Smooth muscle cell (in vitro differentiated cells): ENCODE data around the gene PCSK7. TPM values are rescaled to one million over a fixed set of nuclear protein-coding genes. Genes with fewer than 3 reads are reported as not detected.
A peak's percentile ranks its signal among the peaks of the same experiment; 100 is the strongest.

Experiments used
- DNase-seq: peaks from one replicate; lab custom pipeline; 2025; ENCODE audit not compliant: unreplicated experiment; lab: John Stamatoyannopoulos, UW
- H2AFZ ChIP-seq: fragments of 200-600 bp; sonication (generic); 2 replicates; pipeline ENCODE4 v1.6.0; 2016; ENCODE audit warnings: antibody characterized with exemption, low read depth, mild to moderate bottlenecking
- H3F3A ChIP-seq: fragments of 200-600 bp; sonication (generic); 2 replicates; pipeline ENCODE4 v1.6.0; 2017; ENCODE audit warnings: antibody characterized with exemption, low read depth
- H3K27ac ChIP-seq: fragments of 200-600 bp; sonication (generic); 2 replicates; pipeline ENCODE4 v1.5.1; 2016; ENCODE audit warnings: low read depth, mild to moderate bottlenecking
- H3K27me3 ChIP-seq: fragments of 200-600 bp; sonication (generic); 2 replicates; pipeline ENCODE4 v1.6.1; 2016; ENCODE audit warnings: low read depth, mild to moderate bottlenecking
- H3K36me3 ChIP-seq: fragments of 200-600 bp; sonication (generic); 2 replicates; pipeline ENCODE4 v1.5.1; 2016; ENCODE audit warnings: low read depth
- H3K4me1 ChIP-seq: fragments of 200-600 bp; sonication (generic); 2 replicates; pipeline ENCODE4 v1.5.1; 2016; ENCODE audit warnings: low read depth
- H3K4me2 ChIP-seq: fragments of 200-600 bp; sonication (generic); 2 replicates; pipeline ENCODE4 v1.6.0; 2016; ENCODE audit warnings: mild to moderate bottlenecking
- H3K4me3 ChIP-seq: fragments of 200-600 bp; sonication (generic); 2 replicates; pipeline ENCODE4 v1.5.1; 2016; ENCODE audit warnings: mild to moderate bottlenecking
- H3K79me2 ChIP-seq: fragments of 200-600 bp; sonication (generic); 2 replicates; pipeline ENCODE4 v1.6.0; 2016; ENCODE audit warnings: low read depth, mild to moderate bottlenecking
- H3K9ac ChIP-seq: fragments of 200-600 bp; sonication (generic); 2 replicates; pipeline ENCODE4 v1.6.0; 2016; ENCODE audit warnings: low read depth
- H3K9me3 ChIP-seq: fragments of 200-600 bp; sonication (generic); replicated peaks from 2 replicates; pipeline ENCODE4 v1.5.1; 2016; ENCODE audit warnings: low read depth
- H4K20me1 ChIP-seq: fragments of 200-600 bp; sonication (generic); 2 replicates; pipeline ENCODE4 v1.6.0; 2016; ENCODE audit warnings: low read depth
- WGBS: methylation state at CpG from one replicate; pipeline ENCODE4 v1.1.7; 2016; ENCODE audit warnings: low lambda C conversion rate; 5-methylcytosine and 5-hydroxymethylcytosine counted together
- polyA plus RNA-seq: library from polyadenylated mRNA; unstranded; fragments of >200 nt; fragmentation: Nextera tagmentation; extraction: Ambion mirVana; gene quantifications from 2 replicates; pipeline ENCODE4 v1.2.1, GENCODE V29; 2016
- total RNA-seq: library from RNA; depleted of rRNA; stranded (reverse); fragments of >200 nt; gene quantifications from 2 replicates; pipeline ENCODE4 v1.2.3, GENCODE V29; 2014
- TF ChIP-seq, protein P1 (sequence below): fragments of 200-600 bp; sonication (generic); IDR thresholded peaks from 2 replicates; pipeline ENCODE4 v1.5.1; 2017; ENCODE audit warnings: borderline replicate concordance, mild to moderate bottlenecking, antibody characterized with exemption; ENCODE audit not compliant: insufficient read depth, poor library complexity, severe bottlenecking

Gene PCSK7
- total and polyA plus RNA-seq, 2 experiments from 2014 or later = 20.8 to 23.5 TPM

DNA sequence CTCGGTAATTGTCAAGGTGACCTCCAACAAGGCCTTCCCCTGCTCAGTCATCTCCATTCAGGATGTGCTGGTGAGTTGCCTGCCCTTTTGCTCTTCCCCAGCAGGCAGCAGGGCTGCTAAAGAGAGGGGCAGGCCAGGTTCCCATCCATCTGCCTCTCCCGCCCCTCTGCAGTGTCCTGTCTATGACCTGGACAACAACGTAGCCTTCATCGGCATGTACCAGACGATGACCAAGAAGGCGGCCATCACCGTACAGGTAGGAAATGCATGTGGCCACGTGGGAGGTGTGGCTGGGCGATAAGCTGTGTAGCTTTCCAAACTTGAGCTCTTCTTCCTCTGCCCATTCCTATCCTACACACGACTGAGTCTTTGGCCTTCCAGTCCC is 49.3 kb downstream of the PCSK7 start:
- Histone ChIP-seq H4K20me1 (no peaks in the 10 kb centered on the region), H3F3A (peaks cover 3% of the 10 kb centered on the region), H2AFZ (no peak overlapping the region), H3K9ac (no peak overlapping the region), H3K27me3 (no peaks in the 10 kb centered on the region), H3K27ac (no peak overlapping the region), H3K79me2 (peaks cover 4% of the 10 kb centered on the region), H3K36me3 (no peaks in the 10 kb centered on the region), H3K4me1 (peaks cover 13% of the 10 kb centered on the region), H3K9me3 (no peaks in the 10 kb centered on the region), H3K4me2 (no peak overlapping the region), H3K4me3 (no peak overlapping the region)
- DNase-seq = no peak
- TF ChIP-seq, protein P1, sequence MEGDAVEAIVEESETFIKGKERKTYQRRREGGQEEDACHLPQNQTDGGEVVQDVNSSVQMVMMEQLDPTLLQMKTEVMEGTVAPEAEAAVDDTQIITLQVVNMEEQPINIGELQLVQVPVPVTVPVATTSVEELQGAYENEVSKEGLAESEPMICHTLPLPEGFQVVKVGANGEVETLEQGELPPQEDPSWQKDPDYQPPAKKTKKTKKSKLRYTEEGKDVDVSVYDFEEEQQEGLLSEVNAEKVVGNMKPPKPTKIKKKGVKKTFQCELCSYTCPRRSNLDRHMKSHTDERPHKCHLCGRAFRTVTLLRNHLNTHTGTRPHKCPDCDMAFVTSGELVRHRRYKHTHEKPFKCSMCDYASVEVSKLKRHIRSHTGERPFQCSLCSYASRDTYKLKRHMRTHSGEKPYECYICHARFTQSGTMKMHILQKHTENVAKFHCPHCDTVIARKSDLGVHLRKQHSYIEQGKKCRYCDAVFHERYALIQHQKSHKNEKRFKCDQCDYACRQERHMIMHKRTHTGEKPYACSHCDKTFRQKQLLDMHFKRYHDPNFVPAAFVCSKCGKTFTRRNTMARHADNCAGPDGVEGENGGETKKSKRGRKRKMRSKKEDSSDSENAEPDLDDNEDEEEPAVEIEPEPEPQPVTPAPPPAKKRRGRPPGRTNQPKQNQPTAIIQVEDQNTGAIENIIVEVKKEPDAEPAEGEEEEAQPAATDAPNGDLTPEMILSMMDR = no peak
- 94% methylated on average over 10 of the region's 10 CpGs for WGBS

DNA sequence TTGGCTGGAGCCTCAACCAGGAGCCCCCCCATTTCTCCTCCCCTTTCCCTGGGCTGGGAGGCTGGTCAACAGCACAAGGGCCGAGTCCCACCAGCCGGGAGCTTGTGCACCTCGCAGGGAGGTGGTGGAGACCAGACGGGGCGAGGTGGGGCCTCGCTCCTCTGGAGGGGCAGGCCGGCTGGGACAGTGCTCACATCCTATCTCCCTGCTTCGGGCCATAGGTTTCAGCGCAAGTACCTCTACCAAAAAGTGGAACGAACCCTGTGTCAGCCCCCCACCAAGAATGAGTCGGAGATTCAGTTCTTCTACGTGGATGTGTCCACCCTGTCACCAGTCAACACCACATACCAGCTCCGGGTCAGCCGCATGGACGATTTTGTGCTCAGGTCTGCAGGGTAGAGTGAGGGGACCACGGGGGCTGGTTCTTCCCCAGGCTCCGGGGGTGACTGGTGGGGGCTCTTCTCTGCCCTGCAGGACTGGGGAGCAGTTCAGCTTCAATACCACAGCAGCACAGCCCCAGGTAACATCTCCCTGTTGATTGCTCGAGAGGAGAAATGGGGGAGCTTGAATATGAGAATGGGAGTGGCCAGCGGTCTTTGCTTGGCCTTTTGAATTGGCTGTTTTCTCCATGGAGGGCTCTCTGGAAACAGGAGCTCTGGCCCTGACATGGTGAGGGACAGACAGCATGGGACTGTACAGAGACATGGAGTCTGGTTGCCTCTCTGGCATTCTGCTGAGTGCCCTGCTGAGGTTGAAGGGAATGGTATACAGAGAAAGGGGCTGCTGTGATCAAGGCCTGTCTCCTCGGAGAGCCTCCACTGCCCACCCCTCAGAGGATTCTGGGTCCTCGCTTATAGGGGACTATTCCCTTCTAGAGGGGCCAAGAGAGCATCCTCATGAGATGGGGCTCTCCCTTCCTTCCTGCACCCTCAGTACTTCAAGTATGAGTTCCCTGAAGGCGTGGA is 50.0 kb downstream of the PCSK7 start:
- WGBS = 98% methylated on average over 22 of the region's 22 CpGs
- no peak overlapping the region for H2AFZ ChIP-seq
- H3K4me3 ChIP-seq = no peak overlapping the region
- no peak overlapping the region for H3K27ac ChIP-seq
- no peak overlapping the region for H3K4me2 ChIP-seq
- H3K9me3 ChIP-seq = no peaks in the 10 kb centered on the region
- peaks cover 4% of the 10 kb centered on the region for H3K79me2 ChIP-seq
- H4K20me1 ChIP-seq = no peaks in the 10 kb centered on the region
- no peaks in the 10 kb centered on the region for H3K36me3 ChIP-seq
- TF ChIP-seq, protein P1 = no peak
- no peak for DNase-seq
- peaks cover 3% of the 10 kb centered on the region for H3F3A ChIP-seq
- peaks cover 13% of the 10 kb centered on the region for H3K4me1 ChIP-seq
- H3K9ac ChIP-seq = no peak overlapping the region
- no peaks in the 10 kb centered on the region for H3K27me3 ChIP-seq

DNA sequence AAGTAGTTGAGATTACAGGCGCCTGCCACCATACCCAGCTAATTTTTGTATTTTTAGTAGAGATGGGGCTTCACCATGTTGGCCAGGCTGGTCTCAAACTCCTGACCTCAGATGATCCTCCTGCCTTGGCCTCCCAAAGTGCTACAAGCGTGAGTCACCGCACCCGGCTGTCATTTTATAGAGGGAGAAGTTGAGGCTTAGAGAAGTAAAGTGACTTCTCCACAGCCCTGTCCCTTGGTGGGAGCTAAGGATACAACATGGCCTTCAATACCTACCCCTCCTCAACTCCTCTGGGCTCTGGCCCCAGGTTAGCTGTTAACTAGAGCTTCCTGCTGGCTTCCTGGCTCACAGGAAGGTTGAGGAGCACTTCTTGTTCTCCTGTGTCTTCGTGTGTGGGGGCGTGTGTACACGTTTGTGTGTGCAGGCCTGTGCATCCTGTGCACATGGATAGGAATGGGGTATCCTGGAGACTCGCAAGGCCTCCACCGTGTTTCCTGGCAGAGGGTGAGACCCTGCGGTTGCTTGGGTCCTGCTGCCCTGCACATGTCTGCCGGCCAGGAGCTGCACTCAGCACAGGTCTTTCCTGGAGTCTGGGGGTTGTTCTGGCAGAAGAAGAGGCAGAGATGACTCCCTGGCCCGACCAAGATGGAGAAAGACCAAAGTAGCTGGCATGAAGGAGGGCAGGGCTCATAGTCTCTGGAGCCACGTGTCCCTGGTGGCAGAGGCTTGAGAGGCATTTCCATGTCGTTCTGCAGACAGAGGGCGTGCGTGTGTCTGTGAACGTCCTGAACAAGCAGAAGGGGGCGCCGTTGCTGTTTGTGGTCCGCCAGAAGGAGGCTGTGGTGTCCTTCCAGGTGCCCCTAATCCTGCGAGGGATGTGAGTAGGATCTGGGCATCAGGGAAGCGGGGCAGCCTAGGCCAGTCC is 51.0 kb downstream of the PCSK7 start:
- TF ChIP-seq, protein P1 = peak; percentile 28
- H3K27ac ChIP-seq = peak overlapping the region; percentile 74

More for the DNA sequence above, 51.0 kb downstream of the PCSK7 start:
- no peaks in the 10 kb centered on the region for H3K9me3 ChIP-seq
- H3K4me3 ChIP-seq = no peak overlapping the region
- 66% methylated on average over 22 of the region's 22 CpGs for WGBS
- DNase-seq = no peak
- H3K27me3 ChIP-seq = no peaks in the 10 kb centered on the region
- peaks cover 13% of the 10 kb centered on the region for H3K4me1 ChIP-seq
- peaks cover 4% of the 10 kb centered on the region for H3K79me2 ChIP-seq
- peaks cover 3% of the 10 kb centered on the region for H3F3A ChIP-seq
- H2AFZ ChIP-seq = no peak overlapping the region
- no peaks in the 10 kb centered on the region for H3K36me3 ChIP-seq
- H3K4me2 ChIP-seq = peak overlapping the region; percentile 91
- no peaks in the 10 kb centered on the region for H4K20me1 ChIP-seq
- no peak overlapping the region for H3K9ac ChIP-seq
